CD4-positive, alpha-beta T cell (primary cell): ENCODE data around the gene PTPRN2. TPM values are rescaled to one million over a fixed set of nuclear protein-coding genes. Genes with fewer than 3 reads are reported as not detected.

Experiments
- ATAC-seq: fragments of 200-7000 bp; cut with Tn5 transposase; one replicate; pipeline ENCODE4 v1.10.0; 2022; ENCODE audit warnings: mild to moderate bottlenecking; ENCODE audit not compliant: poor library complexity
- CTCF ChIA-PET: fragments of 350-600 bp; sonication (Branson Sonifier 250); formaldehyde crosslinking; loops from one replicate; lab custom pipeline; 2021; ENCODE audit warnings: antibody characterized with exemption, inconsistent platforms; lab: Charles Lee
- POLR2A ChIA-PET: fragments of 350-600 bp; sonication (Branson Sonifier 250); formaldehyde crosslinking; loops from one replicate; lab custom pipeline; 2021; ENCODE audit warnings: antibody characterized with exemption, inconsistent platforms; lab: Charles Lee
- DNase-seq, 14 experiments: peaks; one replicate each; pipeline ENCODE4 v3.0.0-alpha.2; 2013 to 2020; ENCODE audit warnings: mixed read lengths in 2 of 14
- H3K27ac ChIP-seq, 2 donors: one replicate each; pipeline versions ENCODE4 v1.5.1 to v1.7.0; 2013; ENCODE audit warnings: low read length in 2 of 2, low read depth in 1 of 2, mild to moderate bottlenecking in 1 of 2
- H3K27me3 ChIP-seq, 2 experiments: 1 replicate in 1 of 2; 2 replicates in 1 of 2; pipeline versions ENCODE4 v1.6.1 to v1.7.0; 2013; ENCODE audit warnings: low read length in 2 of 2, control low read depth in 1 of 2, mild to moderate bottlenecking in 1 of 2, moderate library complexity in 1 of 2; ENCODE audit not compliant: insufficient read depth in 2 of 2, control insufficient read depth in 1 of 2
- H3K36me3 ChIP-seq: one replicate; pipeline ENCODE4 v1.6.1; 2013; ENCODE audit warnings: low read length, control low read depth; ENCODE audit not compliant: insufficient read depth
- H3K4me1 ChIP-seq: one replicate; pipeline ENCODE4 v1.6.1; 2013; ENCODE audit warnings: low read length, control low read depth; ENCODE audit not compliant: insufficient read depth
- H3K4me3 ChIP-seq: one replicate; pipeline ENCODE4 v1.5.1; 2013; ENCODE audit warnings: mild to moderate bottlenecking, low read length, moderate library complexity
- H3K9me3 ChIP-seq, 2 experiments: 1 replicate in 1 of 2; 2 replicates in 1 of 2; pipeline versions ENCODE4 v1.6.1 to v1.7.0; 2013; ENCODE audit warnings: low read length in 2 of 2, mild to moderate bottlenecking in 2 of 2, control low read depth in 1 of 2, moderate library complexity in 1 of 2; ENCODE audit not compliant: control insufficient read depth in 1 of 2, insufficient read depth in 1 of 2
- H3K27ac Mint-ChIP-seq: one replicate; pipeline ENCODE4 v1.8.0; 2020; ENCODE audit warnings: mixed read lengths
- H3K27me3 Mint-ChIP-seq: one replicate; pipeline ENCODE4 v1.8.0; 2021; ENCODE audit warnings: mixed read lengths
- H3K36me3 Mint-ChIP-seq: one replicate; pipeline ENCODE4 v1.8.0; 2021; ENCODE audit warnings: low read depth, mixed read lengths
- H3K4me1 Mint-ChIP-seq: one replicate; pipeline ENCODE4 v1.8.0; 2021; ENCODE audit warnings: low read depth, mixed read lengths
- H3K4me3 Mint-ChIP-seq: one replicate; pipeline ENCODE4 v1.8.0; 2020; ENCODE audit warnings: mild to moderate bottlenecking, mixed read lengths
- H3K9me3 Mint-ChIP-seq: one replicate; pipeline ENCODE4 v1.8.0; 2020; ENCODE audit warnings: mixed read lengths
- CTCF ChIP-seq: fragments of 200-600 bp; IDR thresholded peaks from one replicate; pipeline ENCODE4 v1.8.0; 2022; ENCODE audit warnings: antibody characterized with exemption, mild to moderate bottlenecking
- intact Hi-C, 2 experiments: fragments of 100-400 bp; cut with DNase I in 1 of 2; cut with micrococcal nuclease in 1 of 2; formaldehyde crosslinking; loops; one replicate each; pipeline versions ENCODE4 v1.15.1 to v1.9.0; 2023 to 2025; cut with DNase I, micrococcal nuclease
- total RNA-seq, 174 experiments: library from RNA in 2 of 174; stranded (reverse) in 2 of 174; gene quantifications; one replicate each; pipeline ENCODE4 v1.2.3 and lab custom pipeline; 2021 to 2026

PTPRN2 gene
- total RNA-seq, 2 experiments from 2014 or later, result 0.34 to 0.44 TPM

GRCh38 chr7:158016180-158017097 is 571.2 kb downstream of the PTPRN2 start:
- Histone ChIP-seq H3K27me3 (peaks cover 0 to 6% of the 10 kb centered on the region in 2 experiments), H3K36me3 (no peaks in the 10 kb centered on the region), H3K4me3 (no peak overlapping the region), H3K27ac (no peak overlapping the region), H3K9me3 (peaks cover 0 to 9% of the 10 kb centered on the region in 2 experiments), H3K4me1 (no peaks in the 10 kb centered on the region)
- TF ChIP-seq CTCF, result no peak
- DNase-seq, result no peak
- H3K4me3 Mint-ChIP-seq, result no peak overlapping the region
- ChIA-PET CTCF (no interaction called here), POLR2A (no interaction called here)
- no peaks in the 10 kb centered on the region for H3K9me3 Mint-ChIP-seq
- intact Hi-C loops, result no loop called here
- no peak for ATAC-seq
- H3K36me3 Mint-ChIP-seq, result no peaks in the 10 kb centered on the region
- no peak overlapping the region for H3K27ac Mint-ChIP-seq
- peaks cover 3% of the 10 kb centered on the region for H3K27me3 Mint-ChIP-seq
- H3K4me1 Mint-ChIP-seq, result peaks cover 5% of the 10 kb centered on the region

GRCh38 chr7:158015403-158016179 is 572.0 kb downstream of the PTPRN2 start:
- Mint-ChIP-seq H3K27ac (no peak overlapping the region), H3K4me1 (peaks cover 13% of the 10 kb centered on the region), H3K27me3 (peaks cover 3% of the 10 kb centered on the region), H3K4me3 (no peak overlapping the region), H3K9me3 (no peaks in the 10 kb centered on the region), H3K36me3 (no peaks in the 10 kb centered on the region)
- Histone ChIP-seq H3K27ac (no peak overlapping the region), H3K9me3 (peaks cover 0 to 9% of the 10 kb centered on the region in 2 experiments), H3K4me1 (peaks cover 5% of the 10 kb centered on the region), H3K4me3 (no peak overlapping the region), H3K36me3 (no peaks in the 10 kb centered on the region), H3K27me3 (peaks cover 0 to 6% of the 10 kb centered on the region in 2 experiments)
- DNase-seq (peak in 1 of 14 experiments; percentile 16), ATAC-seq (no peak)
- ChIA-PET POLR2A (no interaction called here), CTCF (no interaction called here)
- intact Hi-C loops, result no loop called here
- no peak for TF ChIP-seq CTCF

GRCh38 chr7:158014976-158015375 is 572.6 kb downstream of the PTPRN2 start:
- POLR2A ChIA-PET, result no interaction called here
- Histone ChIP-seq H3K36me3 (no peaks in the 10 kb centered on the region), H3K4me1 (peaks cover 5% of the 10 kb centered on the region), H3K27ac (no peak overlapping the region), H3K4me3 (no peak overlapping the region), H3K9me3 (peaks cover 0 to 9% of the 10 kb centered on the region in 2 experiments), H3K27me3 (peaks cover 0 to 6% of the 10 kb centered on the region in 2 experiments)
- Mint-ChIP-seq H3K36me3 (no peaks in the 10 kb centered on the region), H3K27ac (no peak overlapping the region), H3K4me1 (peaks cover 13% of the 10 kb centered on the region), H3K27me3 (peaks cover 3% of the 10 kb centered on the region), H3K9me3 (no peaks in the 10 kb centered on the region), H3K4me3 (no peak overlapping the region)
- no peak for ATAC-seq
- intact Hi-C loops, result no loop called here
- CTCF ChIA-PET, result no interaction called here
- no peak for TF ChIP-seq CTCF
- DNase-seq, result no peak
